GM21367 (cell line): ENCODE data around the gene QPCT.

Experiments
- ATAC-seq: cut with Tn5 transposase; IDR thresholded peaks from one replicate; pipeline ENCODE4 v1.9.1; 2021; ENCODE audit not compliant: unreplicated experiment

QPCT gene

GRCh38 chr2:37324786-37325624, 19.4 kb upstream of the QPCT start, which contains the start of gene PRKD3:
Gene PRKD3 (minus strand): TSS chr2:37324833. CDS start chr2:37316524, 8,309 bp downstream.
- peak; percentile 46 for ATAC-seq

DNA sequence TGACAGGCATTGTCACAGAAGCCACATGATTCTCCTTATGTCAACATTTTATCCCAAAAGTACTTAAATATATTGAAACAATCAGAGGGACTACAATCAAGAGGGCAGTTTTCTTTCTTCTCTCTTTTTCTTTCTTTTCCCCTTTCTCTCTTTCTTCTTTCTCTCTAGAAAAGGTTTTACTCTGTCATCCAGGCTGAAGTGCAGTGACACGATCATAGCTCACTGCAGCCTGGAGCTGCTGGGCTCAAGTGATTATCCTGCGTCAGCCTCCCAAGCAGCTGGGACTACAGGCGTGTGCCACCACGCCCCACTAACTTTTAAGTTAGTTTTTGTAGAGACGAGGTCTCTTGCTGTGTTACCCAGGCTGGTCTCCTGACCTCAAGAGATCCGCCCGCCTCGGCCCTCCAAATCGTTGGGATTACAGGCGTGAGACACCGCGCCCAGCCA, 18.8 kb upstream of the QPCT start:
- no peak for ATAC-seq

- no peak for ATAC-seq
These were observed 18.1 kb upstream of the QPCT start for GRCh38 chr2:37326285-37326684.

DNA sequence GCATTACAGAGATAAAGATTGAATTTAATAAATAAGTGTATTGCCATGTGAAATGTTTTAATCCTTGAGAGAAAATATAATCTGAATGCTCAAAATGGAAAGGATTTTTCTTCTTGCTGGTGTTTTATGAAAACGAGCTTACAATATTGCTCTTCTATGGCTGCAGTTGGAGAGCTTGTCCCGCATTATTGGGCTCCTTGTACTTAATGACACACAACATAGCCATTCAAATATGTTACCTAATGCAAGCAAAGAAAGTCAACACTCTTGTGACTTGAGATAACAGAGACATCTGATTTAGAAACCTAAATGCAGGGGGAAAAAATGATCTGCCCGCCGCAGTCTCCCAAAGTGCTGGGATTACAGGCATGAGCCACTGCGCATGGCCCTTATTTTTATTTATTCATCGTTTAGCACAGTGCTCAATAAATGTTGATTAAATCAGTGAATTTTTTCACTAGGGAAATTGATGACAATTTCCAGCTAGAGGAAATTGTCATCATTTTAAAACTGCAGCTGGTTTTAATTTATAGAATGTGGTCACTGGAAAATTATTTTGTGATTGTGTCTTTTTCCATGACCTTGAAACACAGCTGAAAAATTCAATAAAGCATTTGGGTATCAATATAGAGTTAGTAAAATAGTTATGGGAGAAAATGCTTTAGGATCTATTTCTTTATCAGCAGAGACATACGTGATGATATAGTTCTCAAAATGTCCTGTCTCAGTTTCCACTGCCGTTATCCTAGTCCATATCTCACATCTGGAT, 17.4 kb upstream of the QPCT start:
- no peak for ATAC-seq

DNA sequence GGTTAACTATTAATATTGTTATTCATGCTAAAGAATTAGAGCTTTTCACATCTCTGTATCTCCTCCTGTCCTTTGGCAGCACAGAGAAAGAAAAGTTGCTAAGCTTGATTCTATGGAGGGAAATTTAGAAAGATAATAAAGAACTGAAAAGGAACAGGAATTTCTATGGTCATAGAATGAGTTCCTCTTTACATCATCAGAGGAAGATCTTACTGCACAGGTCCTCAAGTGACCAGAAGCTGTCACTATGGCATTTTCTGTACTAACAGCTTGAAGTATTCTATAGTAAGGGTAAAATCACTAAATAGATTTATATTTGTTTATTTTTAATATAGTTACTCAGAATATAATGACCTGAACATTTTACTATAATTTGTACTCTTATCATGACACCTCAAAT, 13.7 kb upstream of the QPCT start:
- ATAC-seq: no peak

DNA sequence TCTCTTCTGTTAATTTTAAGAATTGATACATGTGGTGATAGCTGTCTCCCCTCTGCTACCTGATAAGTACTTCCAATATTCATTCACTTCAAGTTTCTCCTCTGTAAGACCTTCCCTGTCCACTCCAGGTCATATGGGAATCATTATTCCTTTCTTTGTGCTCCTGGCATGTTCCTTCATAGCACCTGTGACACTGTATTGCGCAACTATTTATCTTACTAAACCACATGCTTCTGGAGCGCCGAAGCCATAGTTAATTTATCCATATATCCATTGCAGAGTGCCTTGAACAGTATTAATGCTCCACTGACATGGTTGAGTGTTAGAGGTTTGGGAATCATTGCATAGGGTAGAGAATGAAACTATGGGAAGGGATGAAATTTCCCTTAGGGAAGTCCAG, 11.9 kb upstream of the QPCT start:
- no peak for ATAC-seq

- ATAC-seq: no peak
These were observed 11.2 kb upstream of the QPCT start for GRCh38 chr2:37333256-37333655.

DNA sequence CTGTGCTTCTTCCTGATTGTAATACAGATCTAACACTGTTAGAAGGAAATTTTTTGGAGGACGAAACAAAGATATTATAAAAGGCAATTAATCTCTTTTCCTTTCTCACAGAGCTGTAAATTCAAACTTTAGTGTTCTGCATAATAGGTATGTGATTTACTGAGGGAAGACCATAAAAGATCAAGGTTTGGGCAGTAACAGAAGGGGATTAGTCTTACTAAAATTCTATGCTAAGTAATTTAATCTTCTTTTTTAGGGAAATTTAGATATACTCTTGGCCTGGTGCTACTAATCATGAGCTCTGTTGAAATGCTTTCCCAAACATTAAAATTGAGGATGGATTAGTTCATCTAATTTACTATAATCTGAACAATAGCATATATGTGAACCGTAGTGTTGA, 8.8 kb upstream of the QPCT start:
- ATAC-seq: no peak

DNA sequence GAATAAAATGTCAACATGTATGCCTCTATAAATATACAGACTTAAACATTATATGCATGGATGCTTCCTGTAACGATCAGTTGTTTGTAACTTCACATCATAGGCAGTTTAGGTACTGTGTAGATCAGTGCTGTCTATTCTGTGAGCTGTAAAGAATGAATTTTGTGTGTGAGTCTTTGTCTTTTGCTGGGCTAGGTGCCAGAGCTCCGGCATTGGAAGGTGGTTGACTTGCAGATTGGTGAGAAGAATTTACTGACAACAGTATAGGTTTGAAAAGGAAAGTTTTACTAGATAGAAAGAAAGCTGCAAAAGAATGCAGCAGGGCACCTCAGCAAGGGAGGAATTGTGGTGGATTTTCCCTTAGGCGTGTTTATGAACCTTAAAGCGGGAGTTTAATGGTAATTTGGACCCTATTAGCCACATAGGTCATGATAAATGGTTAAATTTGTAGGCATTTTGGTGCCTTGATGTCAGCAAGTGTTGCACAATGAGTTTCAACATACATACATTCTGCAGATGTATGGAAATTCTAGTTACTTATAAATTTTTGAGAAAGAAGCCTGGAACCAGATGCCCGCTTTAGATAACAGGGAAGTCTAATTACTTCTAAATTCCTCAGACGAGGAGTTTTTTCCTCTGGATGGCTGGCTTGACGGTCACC, 6.7 kb upstream of the QPCT start:
- ATAC-seq: no peak

DNA sequence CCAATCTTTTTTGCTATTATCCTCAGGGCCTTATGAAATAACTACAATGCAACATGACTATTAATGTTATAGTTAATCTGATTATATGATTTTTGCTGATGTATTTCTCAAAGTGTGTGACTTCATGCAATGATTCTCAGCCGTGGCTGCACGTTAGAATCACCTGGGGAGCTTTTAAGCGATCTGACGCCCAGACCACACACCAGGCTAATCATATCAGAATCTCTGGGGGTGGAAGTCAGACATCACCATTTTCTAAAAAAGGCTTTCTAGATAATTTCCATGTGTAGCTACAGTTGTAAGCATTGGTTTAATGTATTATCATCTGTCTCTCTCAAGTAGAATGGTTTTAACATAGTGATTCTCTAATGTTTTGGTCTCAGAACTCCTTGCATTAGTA, 5.5 kb upstream of the QPCT start:
- no peak for ATAC-seq

DNA sequence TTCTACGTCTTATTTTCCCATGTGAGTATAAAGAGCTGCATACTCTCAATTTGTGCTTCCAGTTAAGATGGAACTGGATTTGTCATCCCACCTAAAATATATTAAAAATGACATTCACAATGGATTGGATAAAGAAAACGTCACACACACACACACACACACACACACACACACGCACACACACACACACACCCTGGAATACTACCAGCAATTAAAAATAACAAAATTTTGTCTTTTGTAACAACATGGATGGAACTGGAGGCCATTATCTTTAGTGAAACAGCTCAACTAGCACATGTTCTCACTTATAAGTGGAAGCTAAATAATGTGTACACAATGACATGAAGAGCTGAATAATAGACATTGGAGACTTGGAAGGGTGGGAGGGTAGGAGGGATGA, 3.8 kb upstream of the QPCT start:
- no peak for ATAC-seq

- ATAC-seq: no peak
These were observed 1.7 kb upstream of the QPCT start for GRCh38 chr2:37342591-37343220.

DNA sequence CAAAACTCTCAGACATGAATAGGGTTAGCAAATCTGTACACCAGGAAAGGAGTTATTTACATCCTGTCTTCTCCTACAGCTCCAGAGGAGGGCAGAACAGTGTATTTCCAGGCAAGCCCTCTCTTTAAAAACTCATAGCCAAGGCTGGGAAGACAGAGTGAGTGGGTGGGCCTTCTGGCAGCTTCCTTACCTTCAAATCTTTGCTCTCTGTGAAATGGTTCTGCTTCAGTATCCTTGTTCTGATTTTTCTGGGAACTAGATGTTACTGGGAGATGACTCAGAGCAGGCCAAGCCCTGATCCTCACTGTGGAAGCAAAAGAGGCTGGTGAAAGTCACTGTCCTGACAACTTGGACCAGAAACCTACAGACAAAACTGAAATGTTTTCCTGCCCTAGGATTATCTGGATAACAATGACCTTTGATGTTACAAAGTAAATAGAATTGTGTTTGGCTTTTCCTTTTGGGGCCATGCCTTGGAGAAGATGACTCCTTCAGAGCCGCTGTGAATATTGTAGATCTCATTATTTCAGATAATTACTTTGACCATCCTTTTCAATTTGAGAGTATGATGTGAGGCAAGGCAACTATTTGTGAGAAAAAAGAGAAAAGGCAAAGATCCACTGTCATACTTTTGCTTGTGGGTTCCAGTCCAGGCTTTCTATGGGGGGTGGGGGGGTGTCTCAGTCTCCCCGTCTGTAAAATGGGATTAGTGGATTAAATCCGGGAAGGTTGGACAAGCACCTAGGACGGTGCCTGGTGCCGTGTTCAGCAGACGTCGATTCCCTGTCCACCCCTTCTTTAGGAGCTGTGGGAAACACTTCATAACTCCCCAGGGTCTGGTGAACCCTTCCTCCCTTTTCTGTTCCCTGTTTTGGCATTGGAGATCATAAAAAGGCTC, 644 bp upstream of the QPCT start:
- ATAC-seq: no peak

- no peak for ATAC-seq
These were observed 3.7 kb downstream of the QPCT start for GRCh38 chr2:37348155-37348554.

DNA sequence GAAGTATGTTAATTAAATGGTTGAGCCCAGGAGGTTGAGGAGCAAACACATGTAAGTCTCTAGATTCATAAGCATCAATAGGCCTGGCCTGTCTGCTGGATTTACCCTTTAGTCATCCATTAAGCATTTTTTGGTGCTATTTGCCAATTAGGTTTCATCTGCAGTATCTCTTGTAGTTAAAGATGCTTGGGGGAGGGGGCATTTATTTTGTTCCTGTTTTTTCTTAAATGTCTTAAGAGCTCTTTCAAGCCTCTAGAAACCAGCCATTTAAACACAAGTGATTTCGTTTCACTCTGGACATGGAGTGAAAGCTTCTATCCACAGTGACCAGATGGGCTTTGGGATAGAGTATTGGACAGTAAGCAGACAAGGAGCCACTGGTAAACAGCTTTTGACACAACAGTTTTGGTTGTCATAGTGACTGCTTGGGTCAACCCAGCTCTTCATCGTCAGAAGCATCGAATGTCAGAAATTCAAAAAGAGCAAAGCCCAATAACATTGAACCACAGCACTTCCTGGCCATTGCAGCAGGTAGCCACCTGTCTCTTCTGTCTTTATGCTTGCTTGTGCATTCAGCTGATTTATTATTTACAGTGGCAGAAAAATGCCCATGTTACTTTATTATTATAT, 4.9 kb downstream of the QPCT start:
- ATAC-seq: no peak

DNA sequence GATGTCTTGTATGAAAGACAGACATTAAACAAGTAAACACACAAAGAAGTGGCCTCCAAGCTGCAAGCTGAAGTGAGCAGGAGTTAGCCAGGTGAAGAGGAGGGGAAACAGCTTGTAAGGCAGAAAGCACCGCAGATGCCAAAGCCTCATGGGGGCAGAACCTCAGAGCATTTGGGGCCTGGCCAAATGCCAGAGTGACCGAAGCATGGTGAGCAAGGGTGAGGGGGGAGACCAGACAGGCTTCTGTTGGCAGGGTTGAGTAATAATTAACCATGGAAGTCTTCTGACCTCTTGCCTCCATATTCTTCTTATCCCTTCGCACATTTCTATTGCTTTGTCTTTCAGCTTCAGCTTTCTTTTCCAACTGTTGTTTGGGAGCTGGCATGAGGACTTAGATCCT, 5.6 kb downstream of the QPCT start:
- ATAC-seq: no peak

DNA sequence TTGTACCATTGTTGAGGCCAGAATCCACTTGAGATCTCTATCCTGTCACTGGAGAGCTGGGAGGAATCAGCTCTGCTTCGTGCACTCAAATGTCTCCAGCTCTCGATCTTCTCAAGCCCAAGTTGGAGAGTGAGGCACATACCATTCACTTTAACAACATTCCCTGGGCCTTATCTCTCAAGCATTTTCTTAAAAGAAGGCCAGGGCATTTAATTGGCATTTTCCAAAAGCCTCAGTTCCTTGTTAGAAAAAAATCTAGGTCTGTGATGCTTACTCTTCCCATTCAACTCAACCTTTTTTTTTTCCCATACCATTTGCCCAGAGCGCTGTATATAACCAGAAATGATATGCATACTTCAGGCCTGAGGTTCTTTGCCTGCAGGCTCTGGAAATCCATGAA, 10.1 kb downstream of the QPCT start:
- ATAC-seq: no peak

DNA sequence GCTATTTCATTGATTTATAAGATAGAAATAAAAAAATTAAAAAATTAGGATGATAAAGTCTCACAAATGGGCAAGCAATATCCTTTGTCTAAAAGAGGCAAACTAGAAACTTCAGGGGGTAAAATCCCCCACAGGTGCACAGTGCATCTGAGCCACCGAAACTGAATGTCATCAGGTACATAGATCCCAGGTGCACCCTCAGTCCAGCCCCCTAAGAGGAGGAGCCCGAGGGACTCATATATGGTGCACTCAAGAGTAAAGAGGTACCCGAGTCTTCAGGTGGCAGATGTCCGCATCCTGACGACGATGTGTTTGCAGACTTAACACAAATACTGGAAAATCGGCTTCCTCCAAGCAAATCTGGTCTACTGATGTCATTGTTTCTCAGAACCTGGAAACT, 11.3 kb downstream of the QPCT start:
- ATAC-seq: no peak

- ATAC-seq: no peak
These were observed 11.9 kb downstream of the QPCT start for GRCh38 chr2:37356299-37356698.

DNA sequence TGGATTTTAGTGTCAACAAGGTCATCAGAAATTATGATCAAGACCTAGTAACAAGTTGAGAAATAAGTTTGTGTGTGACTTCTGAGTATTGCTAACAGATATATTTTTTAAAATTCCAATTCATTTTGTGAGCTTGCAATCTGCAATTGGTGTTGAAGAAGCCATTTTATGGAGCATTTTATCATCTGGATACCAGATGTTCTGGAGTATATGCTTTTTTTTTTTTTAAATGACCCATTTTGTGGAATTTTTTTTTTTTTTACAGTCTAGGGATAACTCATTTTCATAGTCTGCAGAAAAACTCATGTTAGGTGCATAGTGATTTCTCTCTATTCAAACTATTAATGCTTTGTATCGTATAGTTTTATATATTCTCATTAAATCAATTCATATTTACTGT, 12.6 kb downstream of the QPCT start:
- ATAC-seq: no peak
